A549 (cell line): ENCODE measurements around the gene HSD17B3. TPM values are rescaled to one million over a fixed set of nuclear protein-coding genes. Genes with fewer than 3 reads are reported as not detected.

Source experiments
- ATAC-seq, 2 experiments: fragments of 200-7000 bp in 1 of 2; fragments of >200 bp in 1 of 2; cut with Nextera tagmentation in 1 of 2; cut with Tn5 transposase in 1 of 2; 3 replicates each; pipeline versions ENCODE4 v1.8.0 to v1.9.1; 2018 to 2020; ENCODE audit warnings: mild to moderate bottlenecking in 1 of 2, moderate library complexity in 1 of 2
- CTCF ChIA-PET: fragments of 300-600 bp; sonication (Branson Sonifier 250); formaldehyde crosslinking; extraction: SDS; loops from one replicate; lab custom pipeline; 2021; ENCODE audit warnings: antibody characterized with exemption, inconsistent platforms; lab: Yijun Ruan, JAX
- POLR2A ChIA-PET: fragments of 350-600 bp; formaldehyde crosslinking; extraction: SDS; loops from one replicate; lab custom pipeline; 2021; ENCODE audit warnings: antibody characterized with exemption, inconsistent platforms; lab: Yijun Ruan, JAX
- DNase-seq, 2 experiments: peaks; one replicate each; pipeline versions ENCODE4 v3.0.0 to v3.0.0-alpha.2; 2011 to 2016; ENCODE audit warnings: low read depth in 1 of 2, low spot score in 1 of 2
- FAIRE-seq: peaks from 2 replicates; lab custom pipeline; 2011; peaks lifted over from hg19 to GRCh38; lab: Jason Lieb, UNC
- H3K27ac ChIP-seq, 2 experiments: fragments of >200 bp; sonication (Bioruptor Twin); formaldehyde crosslinking; 3 replicates each; pipeline ENCODE4 v1.5.1; 2016 to 2017
- H3K4me1 ChIP-seq: fragments of >200 bp; sonication (Bioruptor Twin); formaldehyde crosslinking; 3 replicates; pipeline ENCODE4 v1.6.1; 2016
- H3K4me2 ChIP-seq: fragments of >200 bp; sonication (Bioruptor Twin); formaldehyde crosslinking; 3 replicates; pipeline ENCODE4 v1.6.1; 2016
- H3K4me3 ChIP-seq: fragments of >200 bp; sonication (Bioruptor Twin); formaldehyde crosslinking; 3 replicates; pipeline ENCODE4 v1.5.1; 2016
- H3K9me3 ChIP-seq: fragments of >200 bp; sonication (Bioruptor Twin); formaldehyde crosslinking; 3 replicates; pipeline ENCODE4 v1.6.1; 2016
- CBX2 ChIP-seq: fragments of 200-600 bp; sonication (generic); IDR thresholded peaks from 2 replicates; pipeline ENCODE4 v1.6.1; 2016; ENCODE audit warnings: low read depth, mild to moderate bottlenecking, borderline replicate concordance
- CBX8 ChIP-seq: fragments of 200-600 bp; sonication (generic); IDR thresholded peaks from 2 replicates; pipeline ENCODE4 v1.6.1; 2016
- CEBPB ChIP-seq, 2 experiments: fragments of >200 bp in 1 of 2; sonication (Bioruptor Twin) in 1 of 2; formaldehyde crosslinking in 1 of 2; IDR thresholded peaks; 2 replicates each; pipeline ENCODE4 v1.6.1; 2012 to 2016
- EHF ChIP-seq: fragments of 250-450 bp; sonication (Bioruptor Pico); IDR thresholded peaks from 2 replicates; pipeline ENCODE4 v1.5.0; 2020; ENCODE audit warnings: mild to moderate bottlenecking
- EP300 ChIP-seq, 2 experiments: fragments of >200 bp; sonication (Bioruptor Twin); formaldehyde crosslinking; IDR thresholded peaks; 2 replicates in 1 of 2; 3 replicates in 1 of 2; pipeline ENCODE4 v1.6.1; 2016 to 2017
- FOSB ChIP-seq: fragments of 250-450 bp; sonication (Bioruptor Pico); IDR thresholded peaks from 2 replicates; pipeline ENCODE4 v1.5.0; 2020; ENCODE audit warnings: mild to moderate bottlenecking, moderate library complexity
- FOSL2 ChIP-seq, 2 experiments: fragments of 450-650 bp in 1 of 2; fragments of >200 bp in 1 of 2; sonication (Bioruptor Twin) in 1 of 2; formaldehyde crosslinking; IDR thresholded peaks; 2 replicates each; pipeline versions ENCODE4 v1.5.0 to v1.6.1; 2016 to 2020; ENCODE audit warnings: mild to moderate bottlenecking in 1 of 2, moderate library complexity in 1 of 2
- FOXS1 ChIP-seq: fragments of 250-450 bp; sonication (Bioruptor Pico); IDR thresholded peaks from 2 replicates; pipeline ENCODE4 v1.5.0; 2020; ENCODE audit warnings: mild to moderate bottlenecking, moderate library complexity
- HDAC2 ChIP-seq: fragments of 200-600 bp; sonication (generic); IDR thresholded peaks from 2 replicates; pipeline ENCODE4 v1.6.1; 2016
- HEYL ChIP-seq: fragments of 250-450 bp; sonication (Bioruptor Pico); IDR thresholded peaks from 2 replicates; pipeline ENCODE4 v1.8.0; 2021; ENCODE audit warnings: mild to moderate bottlenecking, moderate library complexity
- HOXA7 ChIP-seq: fragments of 250-450 bp; sonication (Bioruptor Pico); IDR thresholded peaks from 2 replicates; pipeline ENCODE4 v1.5.0; 2020; ENCODE audit warnings: mild to moderate bottlenecking, moderate library complexity
- HOXB5 ChIP-seq: fragments of 250-450 bp; sonication (Bioruptor Pico); IDR thresholded peaks from 2 replicates; pipeline ENCODE4 v1.5.0; 2020; ENCODE audit warnings: mild to moderate bottlenecking, moderate library complexity
- JUN ChIP-seq, 2 experiments: fragments of >200 bp; sonication (Bioruptor Twin); formaldehyde crosslinking; IDR thresholded peaks; 2 replicates in 1 of 2; 3 replicates in 1 of 2; pipeline ENCODE4 v1.6.1; 2016 to 2017
- JUNB ChIP-seq: fragments of >200 bp; sonication (Bioruptor Twin); formaldehyde crosslinking; IDR thresholded peaks from 2 replicates; pipeline ENCODE4 v1.6.1; 2016
- KDM1A ChIP-seq: fragments of 200-600 bp; sonication (generic); IDR thresholded peaks from 2 replicates; pipeline ENCODE4 v1.6.1; 2016; ENCODE audit warnings: low read depth, mild to moderate bottlenecking
- KDM5A ChIP-seq: fragments of 200-600 bp; sonication (generic); IDR thresholded peaks from 2 replicates; pipeline ENCODE4 v1.6.1; 2016; ENCODE audit warnings: antibody characterized with exemption, mild to moderate bottlenecking
- MAFK ChIP-seq: fragments of 450-650 bp; IDR thresholded peaks from 2 replicates; pipeline ENCODE4 v1.6.1; 2014; ENCODE audit not compliant: partially characterized antibody
- MAZ ChIP-seq: fragments of 150-350 bp; IDR thresholded peaks from 2 replicates; pipeline ENCODE4 v1.6.1; 2014; ENCODE audit warnings: antibody characterized with exemption, low read depth, low read length, borderline replicate concordance
- NPAS2 ChIP-seq: fragments of 250-450 bp; sonication (Bioruptor Pico); IDR thresholded peaks from 2 replicates; pipeline ENCODE4 v1.8.0; 2022; ENCODE audit warnings: mild to moderate bottlenecking, moderate library complexity, borderline replicate concordance
- NR3C1 ChIP-seq: fragments of >200 bp; sonication (Bioruptor Twin); formaldehyde crosslinking; IDR thresholded peaks from 3 replicates; pipeline ENCODE4 v1.6.1; 2017
- PHF8 ChIP-seq: fragments of 200-600 bp; sonication (generic); IDR thresholded peaks from 2 replicates; pipeline ENCODE4 v1.6.1; 2016; ENCODE audit warnings: low read depth, mild to moderate bottlenecking, antibody characterized with exemption, moderate library complexity, borderline replicate concordance
- POLR2A ChIP-seq: IDR thresholded peaks from 2 replicates; pipeline ENCODE4 v1.6.1; 2012; ENCODE audit warnings: mild to moderate bottlenecking, low read length
- POLR2AphosphoS2 ChIP-seq: conservative IDR thresholded peaks from 2 replicates; pipeline ENCODE4 v1.6.1; 2012; ENCODE audit warnings: low read length, improper control_type of control experiment, inconsistent platforms
- RAD21 ChIP-seq, 2 experiments: fragments of >200 bp in 1 of 2; sonication (Bioruptor Twin) in 1 of 2; formaldehyde crosslinking in 1 of 2; IDR thresholded peaks in 1 of 2; conservative IDR thresholded peaks in 1 of 2; 2 replicates in 1 of 2; 3 replicates in 1 of 2; pipeline ENCODE4 v1.6.1; 2012 to 2018; ENCODE audit warnings: inconsistent platforms in 1 of 2
- RARB ChIP-seq: fragments of 250-450 bp; sonication (Bioruptor Pico); IDR thresholded peaks from 2 replicates; pipeline ENCODE4 v1.8.0; 2021; ENCODE audit warnings: mild to moderate bottlenecking, moderate library complexity
- RFX5 ChIP-seq: fragments of 450-650 bp; IDR thresholded peaks from 2 replicates; pipeline ENCODE4 v1.7.1; 2014; ENCODE audit warnings: antibody characterized with exemption, mild to moderate bottlenecking, moderate library complexity
- RNF2 ChIP-seq: fragments of 200-600 bp; sonication (generic); IDR thresholded peaks from 2 replicates; pipeline ENCODE4 v1.6.1; 2016; ENCODE audit warnings: low read depth, mild to moderate bottlenecking, antibody characterized with exemption, moderate library complexity, borderline replicate concordance
- TP53 ChIP-seq: fragments of 250-450 bp; sonication (Bioruptor Pico); IDR thresholded peaks from 2 replicates; pipeline ENCODE4 v1.5.0; 2021; ENCODE audit warnings: mild to moderate bottlenecking, moderate library complexity
- ZSCAN20 ChIP-seq: fragments of 250-450 bp; sonication (Bioruptor Pico); IDR thresholded peaks from 2 replicates; pipeline ENCODE4 v1.8.0; 2022; ENCODE audit warnings: mild to moderate bottlenecking, moderate library complexity
- WGBS: methylation state at CpG from one replicate; pipeline ENCODE4 v1.1.6; 2017; ENCODE audit errors: missing lambda C conversion rate; 5-methylcytosine and 5-hydroxymethylcytosine counted together
- polyA plus RNA-seq, 4 experiments: library from polyadenylated mRNA; depleted of rRNA in 3 of 4; stranded (reverse); fragments of >200 nt; fragmentation: RNase III in 1 of 4; extraction: RNeasy Plus Mini Kit Qiagen cat#74134 plus additional on column Dnase treatment in 1 of 4; gene quantifications; 2 replicates in 3 of 4; 3 replicates in 1 of 4; pipeline ENCODE4 v1.2.3, GENCODE V29; 2011 to 2017
- TF ChIP-seq, protein P1 (sequence below): IDR thresholded peaks from 2 replicates; pipeline ENCODE4 v1.6.1; 2012; ENCODE audit warnings: low read depth, borderline replicate concordance
- TF ChIP-seq, protein P2 (sequence below): fragments of 150-350 bp; IDR thresholded peaks from 2 replicates; pipeline ENCODE4 v1.6.1; 2014; ENCODE audit warnings: low read depth, mild to moderate bottlenecking, low read length
- TF ChIP-seq, protein P3 (sequence below): fragments of >200 bp; sonication (Bioruptor Twin); formaldehyde crosslinking; IDR thresholded peaks from 2 replicates; pipeline ENCODE4 v1.6.1; 2016

The HSD17B3 gene
- polyA plus RNA-seq, 2 of the 4 experiments (the other 2 are of a cell fraction): 0.22 to 0.25 TPM

DNA sequence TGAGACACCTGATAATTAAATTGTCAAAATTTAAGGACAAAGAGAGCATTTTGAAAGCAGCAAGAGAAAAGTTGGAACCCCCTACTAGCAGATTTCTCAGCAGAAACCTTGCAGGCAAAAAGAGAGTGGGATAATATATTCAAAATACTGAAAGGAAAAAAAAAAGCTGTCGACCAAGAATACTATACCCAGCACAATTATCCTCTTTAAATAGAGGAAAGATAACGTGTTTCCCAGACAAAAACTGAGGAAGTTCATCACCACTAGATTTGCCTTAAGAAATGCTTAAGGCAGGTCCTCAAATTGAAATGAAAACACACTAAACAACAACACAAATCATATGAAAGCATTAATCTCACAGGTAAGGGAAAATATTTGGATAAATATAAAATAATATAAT lies 27.0 kb downstream of the HSD17B3 start:
- Histone ChIP-seq H3K9me3 (peaks cover 30% of the 10 kb centered on the region), H3K4me3 (no peak overlapping the region), H3K27ac (no peak overlapping the region), H3K4me2 (no peak overlapping the region), H3K4me1 (no peaks in the 10 kb centered on the region)
- TF ChIP-seq HOXA7 (CRISPR knock-in tag) (no peak), POLR2A (no peak), CBX2 (no peak), JUNB (no peak), RNF2 (no peak), RARB (no peak), NPAS2 (CRISPR knock-in tag) (no peak), HEYL (CRISPR knock-in tag) (no peak), ZSCAN20 (CRISPR knock-in tag) (no peak), NR3C1 (no peak), KDM1A (no peak), TP53 (no peak), HDAC2 (no peak), HOXB5 (CRISPR knock-in tag) (no peak), JUN (IDR thresholded peaks at IDR 0.05) (no peak), CEBPB (IDR thresholded peaks at IDR 0.05) (no peak), KDM5A (no peak)
- TF ChIP-seq, protein P1, sequence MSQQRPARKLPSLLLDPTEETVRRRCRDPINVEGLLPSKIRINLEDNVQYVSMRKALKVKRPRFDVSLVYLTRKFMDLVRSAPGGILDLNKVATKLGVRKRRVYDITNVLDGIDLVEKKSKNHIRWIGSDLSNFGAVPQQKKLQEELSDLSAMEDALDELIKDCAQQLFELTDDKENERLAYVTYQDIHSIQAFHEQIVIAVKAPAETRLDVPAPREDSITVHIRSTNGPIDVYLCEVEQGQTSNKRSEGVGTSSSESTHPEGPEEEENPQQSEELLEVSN: no peak
- no peak for DNase-seq
- 6% methylated on average over 2 of the region's 2 CpGs for WGBS
- ChIA-PET POLR2A (no interaction called here), CTCF (no interaction called here)
- ATAC-seq: no peak
- no peak for FAIRE-seq

DNA sequence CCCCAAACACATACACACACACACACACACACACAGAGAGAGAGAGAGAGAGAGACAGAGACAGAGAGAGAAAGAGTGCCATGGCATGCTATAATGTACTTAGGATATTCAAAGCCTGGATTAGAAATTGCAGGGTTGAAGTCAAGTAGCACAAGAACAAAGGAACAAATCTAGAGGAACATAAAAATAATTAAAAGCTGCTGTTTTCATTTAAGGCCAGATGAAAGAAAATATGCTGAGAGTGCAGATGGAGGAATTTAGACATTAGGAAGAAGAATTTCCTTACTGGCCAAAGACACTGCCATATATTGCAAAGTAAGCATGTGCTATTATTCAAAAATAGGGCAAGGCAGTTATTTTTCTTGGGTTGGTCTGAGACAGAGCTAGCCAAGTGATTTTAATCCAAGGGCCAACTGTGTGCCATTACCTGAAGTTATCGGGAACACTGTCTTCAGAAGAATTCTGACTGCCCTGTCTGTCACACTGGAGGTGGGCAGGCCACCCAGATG lies 31.7 kb downstream of the HSD17B3 start:
- H3K4me1 ChIP-seq: no peaks in the 10 kb centered on the region
- no peak for DNase-seq
- no peak for ATAC-seq
- CTCF ChIA-PET: interaction anchor here (0.7 to 1.0 kb wide), 2 partner anchors 12 to 1195 kb away, joined by 3 read pairs; no protein-coding TSS in a partner anchor
- TF ChIP-seq EP300 (IDR thresholded peaks at IDR 0.05) (no peak), MAFK (peak; percentile 15), FOXS1 (CRISPR knock-in tag) (no peak)
- TF ChIP-seq, protein P2, sequence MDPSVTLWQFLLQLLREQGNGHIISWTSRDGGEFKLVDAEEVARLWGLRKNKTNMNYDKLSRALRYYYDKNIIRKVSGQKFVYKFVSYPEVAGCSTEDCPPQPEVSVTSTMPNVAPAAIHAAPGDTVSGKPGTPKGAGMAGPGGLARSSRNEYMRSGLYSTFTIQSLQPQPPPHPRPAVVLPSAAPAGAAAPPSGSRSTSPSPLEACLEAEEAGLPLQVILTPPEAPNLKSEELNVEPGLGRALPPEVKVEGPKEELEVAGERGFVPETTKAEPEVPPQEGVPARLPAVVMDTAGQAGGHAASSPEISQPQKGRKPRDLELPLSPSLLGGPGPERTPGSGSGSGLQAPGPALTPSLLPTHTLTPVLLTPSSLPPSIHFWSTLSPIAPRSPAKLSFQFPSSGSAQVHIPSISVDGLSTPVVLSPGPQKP: no peak
- FAIRE-seq: no peak
- no peak overlapping the region for H3K4me2 ChIP-seq
- peaks cover 23% of the 10 kb centered on the region for H3K9me3 ChIP-seq
- no peak overlapping the region for H3K27ac ChIP-seq
- POLR2A ChIA-PET: no interaction called here
- H3K4me3 ChIP-seq: no peak overlapping the region
- 77% methylated on average over 1 of the region's 1 CpG for WGBS

DNA sequence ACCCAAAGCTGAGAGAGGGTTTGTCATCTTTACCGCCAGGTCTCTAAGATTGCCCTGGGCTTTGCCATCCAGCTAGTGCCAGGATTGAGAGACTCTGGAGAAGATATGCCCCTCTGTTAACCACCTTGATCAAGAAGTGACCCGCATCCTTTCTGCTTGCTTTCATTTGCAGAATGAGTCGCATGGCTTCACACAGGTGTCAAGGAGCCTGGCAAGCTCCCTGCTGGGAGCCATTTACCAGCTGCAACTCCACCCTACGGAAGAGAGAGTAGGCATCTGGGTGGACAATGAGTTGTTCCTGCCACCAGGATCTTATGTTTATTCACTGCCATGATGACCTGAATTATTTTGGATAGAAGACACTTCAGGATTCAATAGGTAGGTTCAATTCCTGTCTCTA lies 43.0 kb downstream of the HSD17B3 start:
- POLR2A ChIA-PET: no interaction called here
- 85% methylated on average over 4 of the region's 4 CpGs for WGBS
- no peak overlapping the region for H3K4me2 ChIP-seq
- ATAC-seq: no peak
- H3K27ac ChIP-seq: no peak overlapping the region
- no peak for DNase-seq
- H3K9me3 ChIP-seq: no peaks in the 10 kb centered on the region
- TF ChIP-seq EHF (CRISPR knock-in tag) (no peak), PHF8 (no peak), POLR2AphosphoS2 (no peak), KDM1A (no peak), MAZ (no peak), RAD21 (conservative IDR thresholded peaks at IDR 0.05 in 1 of 2, IDR thresholded peaks at IDR 0.05 in 1 of 2) (no peak), FOSL2 (IDR thresholded peaks at IDR 0.05) (no peak), FOSL2 (CRISPR knock-in tag; IDR thresholded peaks at IDR 0.05) (no peak), CBX2 (no peak), TP53 (no peak), EP300 (IDR thresholded peaks at IDR 0.05) (no peak), POLR2A (no peak), JUNB (no peak), FOSB (no peak), CBX8 (no peak), NR3C1 (no peak), RFX5 (no peak)
- TF ChIP-seq, protein P3, sequence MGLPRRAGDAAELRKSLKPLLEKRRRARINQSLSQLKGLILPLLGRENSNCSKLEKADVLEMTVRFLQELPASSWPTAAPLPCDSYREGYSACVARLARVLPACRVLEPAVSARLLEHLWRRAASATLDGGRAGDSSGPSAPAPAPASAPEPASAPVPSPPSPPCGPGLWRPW: no peak
- no peak overlapping the region for H3K4me3 ChIP-seq
- CTCF ChIA-PET: interaction anchor here (1.0 to 1.3 kb wide), 2 partner anchors 10 to 27 kb away, joined by 3 to 4 read pairs; no protein-coding TSS in a partner anchor
- no peaks in the 10 kb centered on the region for H3K4me1 ChIP-seq
- FAIRE-seq: no peak
